AG04450 (cell line): Measurements from ENCODE around the gene VIPR1. TPM values are rescaled to one million over a fixed set of nuclear protein-coding genes. Genes with fewer than 3 reads are reported as not detected.

Experiments used
- CTCF ChIA-PET: fragments of 300-600, 350-600 bp; formaldehyde crosslinking; extraction: SDS; loops from one replicate; lab custom pipeline; 2022; ENCODE audit warnings: antibody characterized with exemption, inconsistent platforms; lab: Charles Lee
- POLR2A ChIA-PET: fragments of 350-600 bp; formaldehyde crosslinking; extraction: SDS; loops from one replicate; lab custom pipeline; 2021; ENCODE audit warnings: antibody characterized with exemption, inconsistent platforms; lab: Yijun Ruan, JAX
- DNase-seq: peaks from one replicate; pipeline ENCODE4 v3.0.0-alpha.2; 2011; ENCODE audit warnings: low read depth, low spot score
- H3K27ac ChIP-seq: one replicate; pipeline ENCODE4 v1.5.1; 2012; ENCODE audit warnings: low read depth, low read length, control low read depth
- H3K27me3 ChIP-seq: one replicate; pipeline ENCODE4 v1.6.0; 2012; ENCODE audit warnings: low read length; ENCODE audit not compliant: control insufficient read depth, insufficient read depth
- H3K4me3 ChIP-seq: 2 replicates; pipeline ENCODE4 v1.5.1; 2011; ENCODE audit warnings: mild to moderate bottlenecking, low read depth, low read length, control low read depth
- H3K9me3 ChIP-seq: 2 replicates; pipeline ENCODE4 v1.5.1; 2012; ENCODE audit warnings: low read length; ENCODE audit not compliant: control insufficient read depth, insufficient read depth
- CTCF ChIP-seq: IDR thresholded peaks from 2 replicates; pipeline ENCODE4 v1.5.1; 2011; ENCODE audit warnings: low read depth, low read length, control low read depth, inconsistent platforms
- polyA plus RNA-seq: library from polyadenylated mRNA; depleted of rRNA; stranded (reverse); fragments of >200 nt; gene quantifications from 2 replicates; pipeline ENCODE4 v1.2.3, GENCODE V29; 2011

The VIPR1 gene
- polyA plus RNA-seq, 1 experiment: not detected

- no peaks in the 10 kb centered on the region for H3K9me3 ChIP-seq
- DNase-seq: no peak
- peaks cover 2% of the 10 kb centered on the region for H3K27me3 ChIP-seq
- no peak overlapping the region for H3K4me3 ChIP-seq
- ChIA-PET CTCF (no interaction called here), POLR2A (no interaction called here)
- TF ChIP-seq CTCF: no peak
- H3K27ac ChIP-seq: no peak overlapping the region
These were observed 34.3 kb upstream of the VIPR1 start for GRCh38 chr3:42468111-42468510.

GRCh38 chr3:42472555-42472954, 29.9 kb upstream of the VIPR1 start:
- Histone ChIP-seq H3K9me3 (no peaks in the 10 kb centered on the region), H3K27ac (no peak overlapping the region), H3K4me3 (no peak overlapping the region), H3K27me3 (peaks cover 2% of the 10 kb centered on the region)
- DNase-seq: no peak
- POLR2A ChIA-PET: no interaction called here
- TF ChIP-seq CTCF: no peak
- CTCF ChIA-PET: no interaction called here

GRCh38 chr3:42473083-42473932, 29.1 kb upstream of the VIPR1 start:
- Histone ChIP-seq H3K9me3 (no peaks in the 10 kb centered on the region), H3K4me3 (no peak overlapping the region), H3K27ac (no peak overlapping the region), H3K27me3 (peaks cover 2% of the 10 kb centered on the region)
- no peak for DNase-seq
- POLR2A ChIA-PET: no interaction called here
- TF ChIP-seq CTCF: no peak
- CTCF ChIA-PET: interaction anchor here (1.0 kb wide), 1 partner anchor 30 kb away, joined by 3 read pairs; no protein-coding TSS in a partner anchor

- Histone ChIP-seq H3K4me3 (no peak overlapping the region), H3K27me3 (peaks cover 2% of the 10 kb centered on the region), H3K27ac (no peak overlapping the region), H3K9me3 (no peaks in the 10 kb centered on the region)
- no peak for DNase-seq
- no peak for TF ChIP-seq CTCF
- ChIA-PET CTCF (interaction anchor here (1.1 to 1.5 kb wide), 3 partner anchors 60 to 247 kb away, joined by 3 to 4 read pairs (median 3); no protein-coding TSS in a partner anchor), POLR2A (no interaction called here)
These were observed 26.0 kb upstream of the VIPR1 start for GRCh38 chr3:42476225-42477125.
